ENCODE data around the gene SECISBP2.
"Not testable (repeated sequence)": the region's sequence is repeated elsewhere in the genome, so short reads cannot be mapped to it uniquely, and the experiment has no call there.

SECISBP2 gene

GRCh38 chr9:89342213-89342612 lies 23.9 kb downstream of the SECISBP2 start:
- POLR2A ChIA-PET = no interaction called here
- Histone ChIP-seq H3K4me1 (ENCODE audit: control insufficient read depth, insufficient read depth, low read length) (no peaks in the 10 kb centered on the region), H3K9me3 (ENCODE audit: control insufficient read depth, insufficient read depth, low read depth, low read length) (no peaks in the 10 kb centered on the region), H3K27ac (ENCODE audit: extremely low read depth, low read depth, low read length) (no peak overlapping the region), H3K36me3 (ENCODE audit: control insufficient read depth in 2 of 2, insufficient read depth in 1 of 2, low read length in 2 of 2) (peaks cover 5 to 97% of the 10 kb centered on the region in 2 experiments), H3K4me3 (ENCODE audit: low read depth, low read length) (no peak overlapping the region)
- TF ChIP-seq ZNF664 (tag by site-specific recombination; IDR thresholded peaks at IDR 0.05) (no peak), ZNF274 (IDR thresholded peaks at IDR 0.05; ENCODE audit: low read length) (no peak), ZNF274 (tag by site-specific recombination; IDR thresholded peaks at IDR 0.05; ENCODE audit: borderline replicate concordance) (no peak), ZBTB21 (tag by site-specific recombination; IDR thresholded peaks at IDR 0.05) (no peak), PRDM4 (tag by site-specific recombination; IDR thresholded peaks at IDR 0.05) (no peak), ZNF391 (tag by site-specific recombination; IDR thresholded peaks at IDR 0.05; ENCODE audit: borderline replicate concordance, low read depth) (no peak), ZNF558 (tag by site-specific recombination; IDR thresholded peaks at IDR 0.05) (no peak), BCL11B (tag by site-specific recombination; IDR thresholded peaks at IDR 0.05; ENCODE audit: low read depth) (no peak), ZNF510 (tag by site-specific recombination; IDR thresholded peaks at IDR 0.05; ENCODE audit: insufficient replicate concordance) (no peak), ZNF2 (tag by site-specific recombination; IDR thresholded peaks at IDR 0.05) (no peak), ZNF416 (tag by site-specific recombination; IDR thresholded peaks at IDR 0.05) (no peak), ZNF221 (tag by site-specific recombination; IDR thresholded peaks at IDR 0.05; ENCODE audit: borderline replicate concordance) (no peak), KLF9 (tag by site-specific recombination; IDR thresholded peaks at IDR 0.05; ENCODE audit: low read depth) (no peak)
- TF ChIP-seq, protein P1, sequence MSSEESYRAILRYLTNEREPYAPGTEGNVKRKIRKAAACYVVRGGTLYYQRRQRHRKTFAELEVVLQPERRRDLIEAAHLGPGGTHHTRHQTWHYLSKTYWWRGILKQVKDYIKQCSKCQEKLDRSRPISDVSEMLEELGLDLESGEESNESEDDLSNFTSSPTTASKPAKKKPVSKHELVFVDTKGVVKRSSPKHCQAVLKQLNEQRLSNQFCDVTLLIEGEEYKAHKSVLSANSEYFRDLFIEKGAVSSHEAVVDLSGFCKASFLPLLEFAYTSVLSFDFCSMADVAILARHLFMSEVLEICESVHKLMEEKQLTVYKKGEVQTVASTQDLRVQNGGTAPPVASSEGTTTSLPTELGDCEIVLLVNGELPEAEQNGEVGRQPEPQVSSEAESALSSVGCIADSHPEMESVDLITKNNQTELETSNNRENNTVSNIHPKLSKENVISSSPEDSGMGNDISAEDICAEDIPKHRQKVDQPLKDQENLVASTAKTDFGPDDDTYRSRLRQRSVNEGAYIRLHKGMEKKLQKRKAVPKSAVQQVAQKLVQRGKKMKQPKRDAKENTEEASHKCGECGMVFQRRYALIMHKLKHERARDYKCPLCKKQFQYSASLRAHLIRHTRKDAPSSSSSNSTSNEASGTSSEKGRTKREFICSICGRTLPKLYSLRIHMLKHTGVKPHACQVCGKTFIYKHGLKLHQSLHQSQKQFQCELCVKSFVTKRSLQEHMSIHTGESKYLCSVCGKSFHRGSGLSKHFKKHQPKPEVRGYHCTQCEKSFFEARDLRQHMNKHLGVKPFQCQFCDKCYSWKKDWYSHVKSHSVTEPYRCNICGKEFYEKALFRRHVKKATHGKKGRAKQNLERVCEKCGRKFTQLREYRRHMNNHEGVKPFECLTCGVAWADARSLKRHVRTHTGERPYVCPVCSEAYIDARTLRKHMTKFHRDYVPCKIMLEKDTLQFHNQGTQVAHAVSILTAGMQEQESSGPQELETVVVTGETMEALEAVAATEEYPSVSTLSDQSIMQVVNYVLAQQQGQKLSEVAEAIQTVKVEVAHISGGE (tag by site-specific recombination; conservative IDR thresholded peaks at IDR 0.05; ENCODE audit: low read depth) = no peak
- CTCF ChIA-PET = no interaction called here

DNA sequence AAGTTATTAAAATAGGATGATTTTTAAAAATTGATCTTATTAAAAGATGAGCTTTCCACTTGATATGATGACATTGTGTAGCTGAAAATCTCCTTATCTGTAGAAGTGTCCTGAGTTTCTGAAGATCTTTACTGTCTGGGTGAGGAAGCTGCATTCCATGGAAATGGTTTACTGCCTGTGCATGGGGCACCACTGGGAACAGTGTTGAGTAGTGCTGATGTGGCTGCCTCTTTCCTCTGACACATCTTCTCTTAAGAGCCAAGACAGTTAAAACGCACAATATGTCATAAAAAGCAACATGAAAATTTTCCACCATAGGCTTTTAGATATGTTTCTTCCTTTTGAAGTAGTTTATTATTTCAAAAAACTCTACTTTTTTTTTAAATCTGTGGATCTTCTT lies 24.6 kb downstream of the SECISBP2 start:
- CTCF ChIA-PET = no interaction called here
- Histone ChIP-seq H3K27ac (ENCODE audit: extremely low read depth, low read depth, low read length) (no peak overlapping the region), H3K36me3 (ENCODE audit: control insufficient read depth in 2 of 2, insufficient read depth in 1 of 2, low read length in 2 of 2) (peaks cover 11 to 95% of the 10 kb centered on the region in 2 experiments), H3K4me1 (ENCODE audit: control insufficient read depth, insufficient read depth, low read length) (no peaks in the 10 kb centered on the region), H3K9me3 (ENCODE audit: control insufficient read depth, insufficient read depth, low read depth, low read length) (no peaks in the 10 kb centered on the region), H3K4me3 (ENCODE audit: low read depth, low read length) (no peak overlapping the region)
- POLR2A ChIA-PET = no interaction called here
- TF ChIP-seq ZNF473 (tag by site-specific recombination; IDR thresholded peaks at IDR 0.05) = no peak
- no peak for TF ChIP-seq ZNF292 (tag by site-specific recombination; IDR thresholded peaks at IDR 0.05; ENCODE audit: borderline replicate concordance, low read depth)
- no peak for TF ChIP-seq ZNF585B (tag by site-specific recombination; IDR thresholded peaks at IDR 0.05)
- no peak for TF ChIP-seq ZNF501 (tag by site-specific recombination; IDR thresholded peaks at IDR 0.05)
- TF ChIP-seq ZSCAN30 (tag by site-specific recombination; IDR thresholded peaks at IDR 0.05) = no peak
- no peak for TF ChIP-seq ZNF670 (tag by site-specific recombination; IDR thresholded peaks at IDR 0.05; ENCODE audit: low read depth)
- TF ChIP-seq ZNF664 (tag by site-specific recombination; IDR thresholded peaks at IDR 0.05) = no peak
- no peak for TF ChIP-seq ZNF169 (tag by site-specific recombination; IDR thresholded peaks at IDR 0.05)
- TF ChIP-seq ZNF514 (tag by site-specific recombination; IDR thresholded peaks at IDR 0.05) = no peak
- TF ChIP-seq ZBTB8A (tag by site-specific recombination; IDR thresholded peaks at IDR 0.05) = no peak
- no peak for TF ChIP-seq ZNF768 (tag by site-specific recombination; IDR thresholded peaks at IDR 0.05)
- TF ChIP-seq YY1 (tag by site-specific recombination; IDR thresholded peaks at IDR 0.05) = no peak
- no peak for TF ChIP-seq ZNF560 (tag by site-specific recombination; IDR thresholded peaks at IDR 0.05; ENCODE audit: borderline replicate concordance)
- no peak for TF ChIP-seq ZNF600 (tag by site-specific recombination; IDR thresholded peaks at IDR 0.05)
- no peak for TF ChIP-seq ZNF24 (tag by site-specific recombination; IDR thresholded peaks at IDR 0.05)

DNA sequence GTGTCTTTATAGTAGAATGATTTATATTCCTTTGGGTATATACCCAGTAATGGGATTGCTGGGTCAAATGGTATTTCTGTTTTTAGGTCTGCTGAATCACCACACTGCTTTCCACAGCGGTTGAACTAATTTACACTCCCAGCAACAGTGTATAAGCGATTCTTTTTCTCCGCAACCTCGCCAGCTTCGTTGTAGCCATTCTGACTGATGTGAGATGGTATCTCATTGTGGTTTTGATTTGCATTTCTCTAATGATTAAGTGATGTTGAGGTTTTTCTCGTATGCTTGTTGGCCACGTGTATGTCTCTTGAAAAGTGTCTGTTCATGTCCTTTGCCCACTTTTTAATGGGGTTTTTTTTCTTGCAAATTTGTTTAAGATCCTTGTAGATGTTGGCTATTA lies 25.5 kb downstream of the SECISBP2 start:
- CTCF ChIA-PET; H3K27ac ChIP-seq (ENCODE audit: extremely low read depth, low read depth, low read length); H3K4me1 ChIP-seq (ENCODE audit: control insufficient read depth, insufficient read depth, low read length); H3K4me3 ChIP-seq (ENCODE audit: low read depth, low read length); POLR2A ChIA-PET; H3K9me3 ChIP-seq (ENCODE audit: control insufficient read depth, insufficient read depth, low read depth, low read length): not testable (repeated sequence)
- peaks cover 11 to 95% of the 10 kb centered on the region in 2 experiments for H3K36me3 ChIP-seq (ENCODE audit: control insufficient read depth in 2 of 2, insufficient read depth in 1 of 2, low read length in 2 of 2)
